GM06990 (cell line): ENCODE measurements around the gene GATA1.
A peak's percentile ranks its signal among the peaks of the same experiment; 100 is the strongest.

Experiments
- DNase-seq: peaks from one replicate; pipeline ENCODE4 v3.0.0-alpha.2; 2011; ENCODE audit not compliant: insufficient read length; ENCODE audit errors: extremely low read depth
- H3K27me3 ChIP-seq: replicated peaks from 2 replicates; pipeline ENCODE4 v1.6.0; 2011; ENCODE audit warnings: low read length; ENCODE audit not compliant: control insufficient read depth, insufficient read depth
- H3K36me3 ChIP-seq: 2 replicates; pipeline ENCODE4 v1.5.1; 2011; ENCODE audit warnings: low read length; ENCODE audit not compliant: control insufficient read depth, insufficient read depth
- H3K4me3 ChIP-seq: replicated peaks from 2 replicates; pipeline ENCODE4 v1.5.1; 2011; ENCODE audit warnings: low read depth, mild to moderate bottlenecking, control low read depth, low read length
- TF ChIP-seq, protein P1 (sequence below): IDR thresholded peaks from 2 replicates; pipeline ENCODE4 v1.5.1; 2011; ENCODE audit warnings: low read length, control low read depth, mild to moderate bottlenecking, inconsistent platforms; ENCODE audit not compliant: insufficient read depth, poor library complexity, severe bottlenecking

GATA1 gene

GRCh38 chrX:48798318-48798717 is 11.9 kb downstream of the GATA1 start:
- DNase-seq = no peak
- H3K4me3 ChIP-seq = no peak overlapping the region
- TF ChIP-seq, protein P1, sequence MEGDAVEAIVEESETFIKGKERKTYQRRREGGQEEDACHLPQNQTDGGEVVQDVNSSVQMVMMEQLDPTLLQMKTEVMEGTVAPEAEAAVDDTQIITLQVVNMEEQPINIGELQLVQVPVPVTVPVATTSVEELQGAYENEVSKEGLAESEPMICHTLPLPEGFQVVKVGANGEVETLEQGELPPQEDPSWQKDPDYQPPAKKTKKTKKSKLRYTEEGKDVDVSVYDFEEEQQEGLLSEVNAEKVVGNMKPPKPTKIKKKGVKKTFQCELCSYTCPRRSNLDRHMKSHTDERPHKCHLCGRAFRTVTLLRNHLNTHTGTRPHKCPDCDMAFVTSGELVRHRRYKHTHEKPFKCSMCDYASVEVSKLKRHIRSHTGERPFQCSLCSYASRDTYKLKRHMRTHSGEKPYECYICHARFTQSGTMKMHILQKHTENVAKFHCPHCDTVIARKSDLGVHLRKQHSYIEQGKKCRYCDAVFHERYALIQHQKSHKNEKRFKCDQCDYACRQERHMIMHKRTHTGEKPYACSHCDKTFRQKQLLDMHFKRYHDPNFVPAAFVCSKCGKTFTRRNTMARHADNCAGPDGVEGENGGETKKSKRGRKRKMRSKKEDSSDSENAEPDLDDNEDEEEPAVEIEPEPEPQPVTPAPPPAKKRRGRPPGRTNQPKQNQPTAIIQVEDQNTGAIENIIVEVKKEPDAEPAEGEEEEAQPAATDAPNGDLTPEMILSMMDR = no peak
- H3K27me3 ChIP-seq = no peaks in the 10 kb centered on the region
- no peaks in the 10 kb centered on the region for H3K36me3 ChIP-seq

- TF ChIP-seq, protein P1 = no peak
- DNase-seq = no peak
- Histone ChIP-seq H3K27me3 (no peaks in the 10 kb centered on the region), H3K4me3 (peak overlapping the region; percentile 74), H3K36me3 (no peaks in the 10 kb centered on the region; the same call in 1 of the 2 replicates)
Measured at GRCh38 chrX:48800574-48801279, 14.3 kb downstream of the GATA1 start.

- DNase-seq = peak; percentile 98
- Histone ChIP-seq H3K4me3 (peak within 1 kb of the TSS; percentile 74), H3K27me3 (no peaks in the 10 kb centered on the region), H3K36me3 (no peaks in the 10 kb centered on the region; the same call in 1 of the 2 replicates)
- TF ChIP-seq, protein P1 = no peak
Measured at GRCh38 chrX:48801280-48802088, 15.1 kb downstream of the GATA1 start, which contains the start of gene HDAC6. HDAC6 (plus strand) TSS chrX:48802067; CDS start chrX:48802693, 626 bp downstream.

GRCh38 chrX:48802089-48802904 is 15.9 kb downstream of the GATA1 start:
- Histone ChIP-seq H3K36me3 (no peaks in the 10 kb centered on the region; the same call in 1 of the 2 replicates), H3K4me3 (peak overlapping the region; percentile 63), H3K27me3 (no peaks in the 10 kb centered on the region)
- peak; percentile 84 for DNase-seq
- TF ChIP-seq, protein P1 = no peak

- TF ChIP-seq, protein P1 = no peak
- no peaks in the 10 kb centered on the region; the same call in 1 of the 2 replicates for H3K36me3 ChIP-seq
- no peak for DNase-seq
- no peaks in the 10 kb centered on the region for H3K27me3 ChIP-seq
- peak overlapping the region; percentile 63 for H3K4me3 ChIP-seq
Measured at GRCh38 chrX:48802905-48803200, 16.5 kb downstream of the GATA1 start.
